ENCODE data around the gene GBGT1.

- TF ChIP-seq YY1 (IDR thresholded peaks at IDR 0.05; ENCODE audit: low read depth): no peak
- no peak for TF ChIP-seq SMC3 (IDR thresholded peaks at IDR 0.05; ENCODE audit: low read depth, low read length)
- no peak for TF ChIP-seq POLR2AphosphoS5 (IDR thresholded peaks at IDR 0.05; ENCODE audit: low read depth, low read length)
These were observed 2.2 kb downstream of the GBGT1 start for GRCh38 chr9:133161547-133161950.
